Measurements from ENCODE around the gene HELZ. TPM values are rescaled to one million over a fixed set of nuclear protein-coding genes. Genes with fewer than 3 reads are reported as not detected.

The HELZ gene
- total RNA-seq, 1 experiment from 2014 or later: 40.5 TPM

DNA sequence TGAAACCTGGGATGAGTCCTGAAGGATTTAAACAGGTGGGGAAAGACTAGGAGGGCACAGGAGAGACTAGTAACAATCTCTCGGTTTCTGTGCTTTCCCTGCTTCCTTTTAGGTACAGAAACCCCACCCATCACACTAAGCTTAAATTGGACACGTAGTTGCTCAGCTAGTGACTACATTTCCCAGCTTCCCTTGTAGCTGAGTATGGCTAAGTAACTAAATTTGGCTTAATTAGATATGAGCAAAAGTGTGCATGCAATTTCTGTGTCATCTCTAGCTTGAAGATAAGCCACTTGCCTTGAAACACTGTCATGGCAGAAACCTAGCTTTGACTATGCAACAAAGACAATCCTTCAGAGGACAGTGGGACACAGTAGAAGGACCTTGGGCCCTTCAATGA is 164.2 kb downstream of the HELZ start:
- no peaks in the 10 kb centered on the region for H3K9me2 ChIP-seq (ENCODE audit: insufficient read depth)
- H3K36me3 ChIP-seq (ENCODE audit: control insufficient read depth in 1 of 2, insufficient read depth in 2 of 2, low read length in 2 of 2): no peaks in the 10 kb centered on the region
- no peak for ATAC-seq
- no peaks in the 10 kb centered on the region for H3K79me2 ChIP-seq (ENCODE audit: insufficient read depth, low read length)
- BruUV-seq (replicated peaks): no TSS peak
- RAD21 ChIA-PET (ENCODE audit: low non-redundant PET in 1 of 2, low total read pairs in 2 of 2, uncharacterized antibody in 2 of 2, unreplicated experiment in 2 of 2): no interaction called here
- no peak overlapping the region for H3K4me2 ChIP-seq (ENCODE audit: low read length)
- no peaks in the 10 kb centered on the region for H3K9me3 ChIP-seq (ENCODE audit: control insufficient read depth in 1 of 2, insufficient read depth in 1 of 2, low read depth in 1 of 2, low read length in 2 of 2)
- no peaks in the 10 kb centered on the region for H3K27me3 ChIP-seq (ENCODE audit: insufficient read depth, low read length)
- no peak for DNase-seq (ENCODE audit: low read depth, low spot score)
- H3K9ac ChIP-seq (ENCODE audit: low read length): no peak overlapping the region
- no peaks in the 10 kb centered on the region for H3K4me1 ChIP-seq (ENCODE audit: control insufficient read depth in 1 of 2, insufficient read depth in 2 of 2, low read length in 2 of 2)
- TF ChIP-seq EZH2 (IDR thresholded peaks at IDR 0.05) (no peak), ELF1 (IDR thresholded peaks at IDR 0.05; ENCODE audit: borderline replicate concordance, low read depth) (no peak), SRF (IDR thresholded peaks at IDR 0.05; ENCODE audit: low read depth) (no peak), EZH2phosphoT487 (IDR thresholded peaks at IDR 0.05; ENCODE audit: borderline replicate concordance) (no peak), RAD21 (IDR thresholded peaks at IDR 0.05; ENCODE audit: low read depth) (no peak)
- TF ChIP-seq, protein P1, sequence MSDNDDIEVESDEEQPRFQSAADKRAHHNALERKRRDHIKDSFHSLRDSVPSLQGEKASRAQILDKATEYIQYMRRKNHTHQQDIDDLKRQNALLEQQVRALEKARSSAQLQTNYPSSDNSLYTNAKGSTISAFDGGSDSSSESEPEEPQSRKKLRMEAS (IDR thresholded peaks at IDR 0.05): no peak
- TF ChIP-seq, protein P2, sequence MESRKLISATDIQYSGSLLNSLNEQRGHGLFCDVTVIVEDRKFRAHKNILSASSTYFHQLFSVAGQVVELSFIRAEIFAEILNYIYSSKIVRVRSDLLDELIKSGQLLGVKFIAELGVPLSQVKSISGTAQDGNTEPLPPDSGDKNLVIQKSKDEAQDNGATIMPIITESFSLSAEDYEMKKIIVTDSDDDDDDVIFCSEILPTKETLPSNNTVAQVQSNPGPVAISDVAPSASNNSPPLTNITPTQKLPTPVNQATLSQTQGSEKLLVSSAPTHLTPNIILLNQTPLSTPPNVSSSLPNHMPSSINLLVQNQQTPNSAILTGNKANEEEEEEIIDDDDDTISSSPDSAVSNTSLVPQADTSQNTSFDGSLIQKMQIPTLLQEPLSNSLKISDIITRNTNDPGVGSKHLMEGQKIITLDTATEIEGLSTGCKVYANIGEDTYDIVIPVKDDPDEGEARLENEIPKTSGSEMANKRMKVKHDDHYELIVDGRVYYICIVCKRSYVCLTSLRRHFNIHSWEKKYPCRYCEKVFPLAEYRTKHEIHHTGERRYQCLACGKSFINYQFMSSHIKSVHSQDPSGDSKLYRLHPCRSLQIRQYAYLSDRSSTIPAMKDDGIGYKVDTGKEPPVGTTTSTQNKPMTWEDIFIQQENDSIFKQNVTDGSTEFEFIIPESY (IDR thresholded peaks at IDR 0.05; ENCODE audit: extremely low read depth, insufficient replicate concordance, low read length): no peak
- no peaks in the 10 kb centered on the region for H4K20me1 ChIP-seq (ENCODE audit: insufficient read depth)
- no peak overlapping the region for H3K4me3 ChIP-seq (replicated peaks in 1 of 2; ENCODE audit: low read depth in 1 of 2, low read length in 2 of 2)
- H3K27ac ChIP-seq (ENCODE audit: low read depth, low read length): no peak overlapping the region
- intact Hi-C loops (cut with micrococcal nuclease): no loop called here
- POLR2A ChIA-PET: no interaction called here
- CTCF ChIA-PET: interaction anchor here (2.1 kb wide), 1 partner anchor 166 kb away, joined by 7 read pairs; no protein-coding TSS in a partner anchor
- no peak overlapping the region for H2AFZ ChIP-seq (ENCODE audit: low read depth, low read length, poor library complexity, severe bottlenecking)

DNA sequence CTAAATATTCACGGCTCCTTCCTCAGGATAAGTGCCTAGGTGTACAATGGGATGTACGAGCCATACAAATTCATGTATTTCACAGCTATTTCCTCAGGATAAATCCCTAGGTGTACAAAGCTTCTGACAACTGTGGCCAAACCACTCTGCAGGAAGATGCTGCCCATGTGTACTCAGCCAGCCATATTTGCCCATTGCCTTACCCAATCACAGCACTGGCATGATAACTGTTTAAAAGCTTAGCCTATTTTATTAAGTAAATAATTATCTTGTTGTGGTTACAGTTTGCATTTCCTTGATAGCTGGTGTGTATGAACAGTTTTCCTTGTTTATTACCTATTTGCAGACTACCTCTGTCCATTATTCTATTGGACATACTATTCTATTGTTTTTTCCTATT is 165.5 kb downstream of the HELZ start:
- BruUV-seq (replicated peaks): no TSS peak
- Histone ChIP-seq H3K4me3 (replicated peaks in 1 of 2; ENCODE audit: low read depth in 1 of 2, low read length in 2 of 2) (no peak overlapping the region), H3K4me2 (ENCODE audit: low read length) (no peak overlapping the region), H3K27me3 (ENCODE audit: insufficient read depth, low read length) (no peaks in the 10 kb centered on the region), H3K9ac (ENCODE audit: low read length) (no peak overlapping the region), H3K36me3 (ENCODE audit: control insufficient read depth in 1 of 2, insufficient read depth in 2 of 2, low read length in 2 of 2) (no peaks in the 10 kb centered on the region), H4K20me1 (ENCODE audit: insufficient read depth) (no peaks in the 10 kb centered on the region), H3K9me2 (ENCODE audit: insufficient read depth) (no peaks in the 10 kb centered on the region), H3K4me1 (ENCODE audit: control insufficient read depth in 1 of 2, insufficient read depth in 2 of 2, low read length in 2 of 2) (no peaks in the 10 kb centered on the region), H2AFZ (ENCODE audit: low read depth, low read length, poor library complexity, severe bottlenecking) (no peak overlapping the region), H3K27ac (ENCODE audit: low read depth, low read length) (no peak overlapping the region), H3K9me3 (ENCODE audit: control insufficient read depth in 1 of 2, insufficient read depth in 1 of 2, low read depth in 1 of 2, low read length in 2 of 2) (no peaks in the 10 kb centered on the region), H3K79me2 (ENCODE audit: insufficient read depth, low read length) (no peaks in the 10 kb centered on the region)
- intact Hi-C loops (cut with micrococcal nuclease): no loop called here
- CTCF ChIA-PET: no interaction called here
- ATAC-seq (no peak), DNase-seq (ENCODE audit: low read depth, low spot score) (no peak)
- RAD21 ChIA-PET (ENCODE audit: low non-redundant PET in 1 of 2, low total read pairs in 2 of 2, uncharacterized antibody in 2 of 2, unreplicated experiment in 2 of 2): interaction anchor here in 1 of 2 experiments (0.6 kb wide), 1 partner anchor 21 kb away, joined by 3 read pairs; no protein-coding TSS in a partner anchor
- POLR2A ChIA-PET: no interaction called here
- TF ChIP-seq ZNF274 (IDR thresholded peaks at IDR 0.05; ENCODE audit: low read depth, low read length) (no peak), SIN3A (IDR thresholded peaks at IDR 0.05; ENCODE audit: low read depth) (no peak), EZH2phosphoT487 (IDR thresholded peaks at IDR 0.05; ENCODE audit: borderline replicate concordance) (no peak), CBX3 (IDR thresholded peaks at IDR 0.05; ENCODE audit: low read depth) (no peak), EZH2 (IDR thresholded peaks at IDR 0.05) (no peak), ZFX (IDR thresholded peaks at IDR 0.05) (no peak), RAD21 (IDR thresholded peaks at IDR 0.05; ENCODE audit: low read depth) (no peak), SRF (IDR thresholded peaks at IDR 0.05; ENCODE audit: low read depth) (no peak), JUND (IDR thresholded peaks at IDR 0.05) (no peak), EGR1 (IDR thresholded peaks at IDR 0.05; ENCODE audit: low read depth) (no peak), CEBPB (IDR thresholded peaks at IDR 0.05; ENCODE audit: low read depth) (no peak)
- TF ChIP-seq, protein P3, sequence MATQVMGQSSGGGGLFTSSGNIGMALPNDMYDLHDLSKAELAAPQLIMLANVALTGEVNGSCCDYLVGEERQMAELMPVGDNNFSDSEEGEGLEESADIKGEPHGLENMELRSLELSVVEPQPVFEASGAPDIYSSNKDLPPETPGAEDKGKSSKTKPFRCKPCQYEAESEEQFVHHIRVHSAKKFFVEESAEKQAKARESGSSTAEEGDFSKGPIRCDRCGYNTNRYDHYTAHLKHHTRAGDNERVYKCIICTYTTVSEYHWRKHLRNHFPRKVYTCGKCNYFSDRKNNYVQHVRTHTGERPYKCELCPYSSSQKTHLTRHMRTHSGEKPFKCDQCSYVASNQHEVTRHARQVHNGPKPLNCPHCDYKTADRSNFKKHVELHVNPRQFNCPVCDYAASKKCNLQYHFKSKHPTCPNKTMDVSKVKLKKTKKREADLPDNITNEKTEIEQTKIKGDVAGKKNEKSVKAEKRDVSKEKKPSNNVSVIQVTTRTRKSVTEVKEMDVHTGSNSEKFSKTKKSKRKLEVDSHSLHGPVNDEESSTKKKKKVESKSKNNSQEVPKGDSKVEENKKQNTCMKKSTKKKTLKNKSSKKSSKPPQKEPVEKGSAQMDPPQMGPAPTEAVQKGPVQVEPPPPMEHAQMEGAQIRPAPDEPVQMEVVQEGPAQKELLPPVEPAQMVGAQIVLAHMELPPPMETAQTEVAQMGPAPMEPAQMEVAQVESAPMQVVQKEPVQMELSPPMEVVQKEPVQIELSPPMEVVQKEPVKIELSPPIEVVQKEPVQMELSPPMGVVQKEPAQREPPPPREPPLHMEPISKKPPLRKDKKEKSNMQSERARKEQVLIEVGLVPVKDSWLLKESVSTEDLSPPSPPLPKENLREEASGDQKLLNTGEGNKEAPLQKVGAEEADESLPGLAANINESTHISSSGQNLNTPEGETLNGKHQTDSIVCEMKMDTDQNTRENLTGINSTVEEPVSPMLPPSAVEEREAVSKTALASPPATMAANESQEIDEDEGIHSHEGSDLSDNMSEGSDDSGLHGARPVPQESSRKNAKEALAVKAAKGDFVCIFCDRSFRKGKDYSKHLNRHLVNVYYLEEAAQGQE (IDR thresholded peaks at IDR 0.05; ENCODE audit: low read depth): no peak
- TF ChIP-seq, protein P1 (IDR thresholded peaks at IDR 0.05): no peak
- TF ChIP-seq, protein P4, sequence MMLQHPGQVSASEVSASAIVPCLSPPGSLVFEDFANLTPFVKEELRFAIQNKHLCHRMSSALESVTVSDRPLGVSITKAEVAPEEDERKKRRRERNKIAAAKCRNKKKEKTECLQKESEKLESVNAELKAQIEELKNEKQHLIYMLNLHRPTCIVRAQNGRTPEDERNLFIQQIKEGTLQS (IDR thresholded peaks at IDR 0.05): no peak
